GM21786 (cell line): ENCODE data around the gene SLC4A1AP.
A peak's percentile ranks its signal among the peaks of the same experiment; 100 is the strongest.
"Not testable (repeated sequence)": the region's sequence is repeated elsewhere in the genome, so short reads cannot be mapped to it uniquely, and the experiment has no call there.

Experiments used
- ATAC-seq: cut with Tn5 transposase; IDR thresholded peaks from one replicate; pipeline ENCODE4 v1.9.1; 2021; ENCODE audit not compliant: unreplicated experiment

Gene SLC4A1AP

GRCh38 chr2:27647737-27648136 lies 16.0 kb upstream of the SLC4A1AP start:
- ATAC-seq, result no peak

- ATAC-seq, result no peak
Measured at GRCh38 chr2:27651056-27651455, 12.6 kb upstream of the SLC4A1AP start.

- ATAC-seq, result no peak
Measured at GRCh38 chr2:27652341-27652740, 11.3 kb upstream of the SLC4A1AP start.

GRCh38 chr2:27652790-27653189 lies 10.9 kb upstream of the SLC4A1AP start:
- no peak for ATAC-seq

- ATAC-seq, result no peak
Measured at GRCh38 chr2:27653397-27653796, 10.3 kb upstream of the SLC4A1AP start.

GRCh38 chr2:27655155-27655951 lies 8.3 kb upstream of the SLC4A1AP start:
- no peak for ATAC-seq

GRCh38 chr2:27661371-27661770 lies 2.3 kb upstream of the SLC4A1AP start:
- no peak for ATAC-seq

- ATAC-seq, result no peak
Measured at GRCh38 chr2:27664154-27664574, 475 bp downstream of the SLC4A1AP start.

- ATAC-seq, result no peak
Measured at GRCh38 chr2:27664622-27665363, 1.1 kb downstream of the SLC4A1AP start.

GRCh38 chr2:27667446-27667845 lies 3.8 kb downstream of the SLC4A1AP start:
- no peak for ATAC-seq

- ATAC-seq, result no peak
Measured at GRCh38 chr2:27671235-27671634, 7.5 kb downstream of the SLC4A1AP start.

- no peak for ATAC-seq
Measured at GRCh38 chr2:27672723-27673486, 9.2 kb downstream of the SLC4A1AP start.

GRCh38 chr2:27680571-27680970 lies 16.9 kb downstream of the SLC4A1AP start:
- no peak for ATAC-seq

GRCh38 chr2:27681841-27682240 lies 18.2 kb downstream of the SLC4A1AP start:
- no peak for ATAC-seq

GRCh38 chr2:27682334-27682771 lies 18.7 kb downstream of the SLC4A1AP start:
- ATAC-seq, result not testable (repeated sequence)

GRCh38 chr2:27683390-27684071 lies 19.8 kb downstream of the SLC4A1AP start:
- ATAC-seq, result peak; percentile 76

- ATAC-seq, result not testable (repeated sequence)
Measured at GRCh38 chr2:27685006-27685405, 21.3 kb downstream of the SLC4A1AP start.

- ATAC-seq, result no peak
Measured at GRCh38 chr2:27685577-27685976, 21.9 kb downstream of the SLC4A1AP start.

GRCh38 chr2:27687232-27687631 lies 23.5 kb downstream of the SLC4A1AP start:
- no peak for ATAC-seq

GRCh38 chr2:27689424-27689823 lies 25.7 kb downstream of the SLC4A1AP start:
- ATAC-seq, result no peak

GRCh38 chr2:27690052-27690451 lies 26.4 kb downstream of the SLC4A1AP start:
- ATAC-seq, result no peak
